Activated naive CD4-positive, alpha-beta T cell treated with anti-CD3 and anti-CD28 coated beads for 36 hours (primary cell): Measurements from ENCODE around the gene HLX. TPM values are rescaled to one million over a fixed set of nuclear protein-coding genes. Genes with fewer than 3 reads are reported as not detected.

Source experiments
- CTCF ChIA-PET: fragments of 350-600 bp; sonication (Branson Sonifier 250); formaldehyde crosslinking; loops from one replicate; lab custom pipeline; 2021; ENCODE audit warnings: antibody characterized with exemption; lab: Charles Lee
- DNase-seq: peaks from one replicate; pipeline ENCODE4 v3.0.0-alpha.2; 2020
- H3K27ac Mint-ChIP-seq: one replicate; pipeline ENCODE4 v1.8.0; 2021; ENCODE audit warnings: mild to moderate bottlenecking, mixed read lengths
- H3K27me3 Mint-ChIP-seq: one replicate; pipeline ENCODE4 v1.8.0; 2021; ENCODE audit warnings: low read depth, mixed read lengths
- H3K36me3 Mint-ChIP-seq: one replicate; pipeline ENCODE4 v1.8.0; 2021; ENCODE audit warnings: low read depth, mixed read lengths
- H3K4me1 Mint-ChIP-seq: one replicate; pipeline ENCODE4 v1.8.0; 2021; ENCODE audit warnings: low read depth, mixed read lengths
- H3K4me3 Mint-ChIP-seq: one replicate; pipeline ENCODE4 v1.8.0; 2021; ENCODE audit warnings: mild to moderate bottlenecking, moderate library complexity, mixed read lengths
- H3K9me3 Mint-ChIP-seq: one replicate; pipeline ENCODE4 v1.8.0; 2021; ENCODE audit warnings: mixed read lengths
- intact Hi-C: fragments of 100-400 bp; cut with micrococcal nuclease; formaldehyde crosslinking; loops from one replicate; pipeline ENCODE4 v1.15.1; 2023
- total RNA-seq, 2 experiments: library from RNA; stranded (reverse); gene quantifications; one replicate each; pipeline ENCODE4 v1.2.3, GENCODE V29; 2021

Gene HLX
- total RNA-seq, 2 experiments from 2014 or later = 0.12 TPM; not detected in 1

DNA sequence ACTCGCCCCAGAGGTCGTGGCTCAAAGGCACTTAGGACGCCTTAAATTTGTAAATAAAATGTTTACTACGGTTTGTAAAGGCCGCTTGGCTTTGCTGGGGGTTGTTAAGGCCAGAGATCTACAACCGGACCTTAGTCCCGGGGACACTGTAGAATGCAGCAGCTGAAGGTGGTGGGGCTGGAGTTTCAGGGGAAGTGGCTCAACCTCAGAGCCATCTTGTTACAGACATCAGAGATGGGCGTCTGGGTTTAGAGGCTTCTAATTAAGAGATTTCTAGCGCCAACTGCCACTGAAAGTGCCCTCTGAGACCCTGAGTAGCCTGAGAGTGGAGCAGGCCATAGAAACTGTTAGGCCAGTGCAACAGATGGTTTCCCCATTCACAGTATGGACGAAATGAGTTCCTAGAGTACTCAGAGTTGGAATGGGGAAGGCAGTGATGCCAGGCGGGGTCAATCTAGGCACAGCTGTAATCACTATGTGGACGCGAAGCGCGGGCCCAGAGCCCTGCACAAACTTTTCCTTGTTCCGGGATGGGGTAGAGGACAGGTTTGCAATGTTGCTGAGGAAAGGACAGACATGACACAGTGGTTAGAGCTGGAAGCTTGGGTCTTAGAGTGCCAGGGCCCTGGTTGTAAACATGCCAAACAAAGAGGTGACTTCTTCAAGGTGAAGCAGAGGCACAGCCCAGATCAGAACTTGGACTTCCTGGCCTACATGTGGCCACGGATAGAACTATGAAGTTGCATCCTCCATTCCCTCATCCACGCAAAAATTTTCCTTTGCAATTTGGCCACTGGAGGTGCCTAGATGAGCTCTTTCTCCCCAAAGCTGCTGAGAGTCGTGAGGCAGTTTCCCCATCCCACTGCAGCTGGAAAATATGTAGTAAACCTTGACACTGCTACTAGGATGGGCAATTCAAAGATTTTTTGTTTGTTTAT, 6.0 kb downstream of the HLX start:
- intact Hi-C loops = no loop called here
- no peak for DNase-seq
- H3K36me3 Mint-ChIP-seq = no peaks in the 10 kb centered on the region
- no peak overlapping the region for H3K4me3 Mint-ChIP-seq
- peaks cover 80% of the 10 kb centered on the region for H3K27me3 Mint-ChIP-seq
- CTCF ChIA-PET = no interaction called here
- no peak overlapping the region for H3K27ac Mint-ChIP-seq
- H3K4me1 Mint-ChIP-seq = peaks cover 12% of the 10 kb centered on the region
- H3K9me3 Mint-ChIP-seq = no peaks in the 10 kb centered on the region

DNA sequence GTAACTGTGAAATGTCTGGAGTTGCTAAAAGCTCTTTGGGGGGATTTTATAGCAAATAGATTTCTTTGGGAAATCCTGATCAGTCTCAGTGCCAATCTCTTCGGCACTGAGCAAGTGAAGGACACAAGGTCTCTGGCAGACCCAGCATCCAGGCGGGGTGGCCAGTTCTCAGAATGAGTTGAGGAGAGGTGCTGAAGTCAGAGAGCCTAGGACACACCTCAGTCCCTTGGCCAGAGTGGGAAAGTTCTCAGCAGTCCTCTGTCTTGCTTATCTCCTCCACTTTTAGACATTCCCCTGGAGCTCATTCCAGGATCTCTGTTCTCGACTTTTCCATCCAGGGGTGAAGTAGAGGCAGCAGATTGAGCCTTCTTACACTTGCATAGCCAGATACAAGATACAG, 6.7 kb downstream of the HLX start:
- peaks cover 5% of the 10 kb centered on the region for H3K4me1 Mint-ChIP-seq
- CTCF ChIA-PET = no interaction called here
- H3K36me3 Mint-ChIP-seq = no peaks in the 10 kb centered on the region
- H3K4me3 Mint-ChIP-seq = no peak overlapping the region
- no peak overlapping the region for H3K27ac Mint-ChIP-seq
- no peaks in the 10 kb centered on the region for H3K9me3 Mint-ChIP-seq
- peaks cover 80% of the 10 kb centered on the region for H3K27me3 Mint-ChIP-seq
- intact Hi-C loops = no loop called here
- DNase-seq = no peak

DNA sequence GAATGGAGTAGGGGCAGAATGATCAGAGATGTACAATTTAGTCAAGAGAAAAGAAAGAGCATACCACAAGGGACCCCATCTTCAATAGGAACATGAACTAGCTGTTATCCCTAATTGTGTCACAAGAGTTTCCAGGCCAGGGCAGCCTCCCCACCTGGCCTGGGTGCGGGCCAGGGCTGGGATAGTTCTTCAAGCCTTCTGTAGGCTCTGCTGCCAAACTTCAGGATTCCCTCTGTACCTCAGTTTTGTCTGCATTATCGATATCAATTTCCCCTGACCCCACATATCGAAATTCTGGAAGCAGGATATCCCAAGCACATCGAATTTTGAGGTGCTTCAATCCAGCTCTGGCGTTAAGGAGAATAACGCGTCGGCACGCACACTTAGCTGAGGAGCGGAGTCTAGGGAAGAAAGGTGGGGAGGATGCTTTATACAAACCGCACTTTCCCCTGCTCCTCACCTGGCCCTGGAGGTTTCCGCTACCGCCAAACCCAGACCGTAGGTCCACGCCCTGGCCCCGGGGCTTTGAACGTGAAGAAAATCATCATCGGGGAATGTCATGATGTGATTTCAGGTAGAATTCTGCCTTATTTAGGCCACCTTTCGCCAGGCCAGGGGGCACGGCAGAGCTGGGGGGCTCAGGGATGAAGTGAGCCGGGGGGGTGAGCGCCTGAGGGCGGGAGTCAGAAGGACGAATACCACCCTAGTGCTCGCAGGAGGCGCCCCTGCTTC, 7.4 kb downstream of the HLX start:
- H3K4me1 Mint-ChIP-seq = peaks cover 2% of the 10 kb centered on the region
- H3K27me3 Mint-ChIP-seq = peaks cover 80% of the 10 kb centered on the region
- no peaks in the 10 kb centered on the region for H3K36me3 Mint-ChIP-seq
- H3K27ac Mint-ChIP-seq = no peak overlapping the region
- H3K9me3 Mint-ChIP-seq = no peaks in the 10 kb centered on the region
- intact Hi-C loops = no loop called here
- CTCF ChIA-PET = no interaction called here
- no peak overlapping the region for H3K4me3 Mint-ChIP-seq
- DNase-seq = no peak

DNA sequence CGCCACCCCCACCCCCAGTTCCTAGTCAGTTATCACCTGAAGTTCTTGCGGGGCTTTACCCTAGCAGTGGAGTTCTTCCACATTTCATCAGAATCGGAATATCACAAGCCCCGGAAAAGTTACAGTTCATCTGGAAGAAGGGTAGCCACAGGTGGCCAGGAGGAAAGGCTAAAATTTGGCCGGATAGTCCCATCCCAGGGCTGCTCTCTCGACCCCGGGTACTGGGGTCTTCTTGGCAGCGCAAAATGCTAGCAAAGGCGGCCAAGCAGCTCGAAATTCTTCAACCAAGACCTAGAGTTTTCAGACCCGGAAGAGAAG, 7.9 kb downstream of the HLX start:
- Mint-ChIP-seq H3K27me3 (peaks cover 80% of the 10 kb centered on the region), H3K4me1 (peaks cover 3% of the 10 kb centered on the region), H3K9me3 (peaks cover under 1% of the 10 kb centered on the region), H3K36me3 (no peaks in the 10 kb centered on the region), H3K27ac (no peak overlapping the region), H3K4me3 (no peak overlapping the region)
- no peak for DNase-seq
- intact Hi-C loops = no loop called here
- CTCF ChIA-PET = no interaction called here

DNA sequence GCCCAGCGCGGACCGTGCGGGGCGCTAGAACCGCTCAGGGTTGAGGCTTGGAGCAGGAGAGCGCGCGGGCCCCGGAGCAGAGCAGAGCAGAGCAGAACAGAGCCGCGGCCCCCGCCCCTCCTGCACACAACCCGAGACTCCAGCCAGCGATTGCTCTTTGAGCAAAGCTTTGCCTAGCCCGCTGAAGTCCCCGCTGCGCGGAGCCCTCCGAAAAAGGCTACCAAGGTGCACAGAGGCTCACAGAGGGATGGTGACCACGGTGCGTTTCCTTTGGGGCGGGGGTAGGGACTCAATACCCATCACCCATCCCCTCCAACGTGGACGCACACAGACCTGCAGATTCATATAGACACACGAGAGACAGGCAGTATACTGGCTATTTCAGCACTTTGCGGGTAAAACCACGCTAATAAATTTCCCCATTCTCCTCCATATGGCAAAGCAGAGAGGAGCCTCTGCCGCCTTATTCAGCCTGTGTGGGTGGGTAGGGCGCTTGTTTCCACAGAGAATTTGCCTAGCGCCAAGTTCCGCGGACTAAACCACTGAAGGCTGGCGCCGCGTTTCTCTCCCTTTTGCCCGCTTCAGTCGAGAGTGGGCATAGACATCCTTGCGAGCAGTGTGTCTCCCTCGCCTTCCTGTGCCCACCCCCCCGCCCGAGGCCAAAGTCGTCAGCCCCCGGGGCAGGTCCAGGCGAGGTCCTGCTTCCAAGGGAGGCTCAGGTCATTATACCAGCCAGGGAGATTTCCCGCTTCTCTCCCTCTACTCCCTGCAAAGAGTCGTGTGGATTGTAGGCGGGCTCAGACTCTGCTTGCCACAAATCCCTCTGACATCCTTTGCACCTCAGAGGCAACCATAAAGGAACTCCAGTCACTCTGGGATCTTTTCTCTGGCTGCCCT, 8.5 kb downstream of the HLX start:
- Mint-ChIP-seq H3K36me3 (no peaks in the 10 kb centered on the region), H3K27me3 (peaks cover 82% of the 10 kb centered on the region), H3K4me1 (peaks cover 3% of the 10 kb centered on the region), H3K4me3 (no peak overlapping the region), H3K9me3 (peaks cover 1% of the 10 kb centered on the region), H3K27ac (no peak overlapping the region)
- CTCF ChIA-PET = interaction anchor here (0.5 kb wide), 1 partner anchor 558 kb away, joined by 3 read pairs; no protein-coding TSS in a partner anchor
- intact Hi-C loops = no loop called here
- no peak for DNase-seq

DNA sequence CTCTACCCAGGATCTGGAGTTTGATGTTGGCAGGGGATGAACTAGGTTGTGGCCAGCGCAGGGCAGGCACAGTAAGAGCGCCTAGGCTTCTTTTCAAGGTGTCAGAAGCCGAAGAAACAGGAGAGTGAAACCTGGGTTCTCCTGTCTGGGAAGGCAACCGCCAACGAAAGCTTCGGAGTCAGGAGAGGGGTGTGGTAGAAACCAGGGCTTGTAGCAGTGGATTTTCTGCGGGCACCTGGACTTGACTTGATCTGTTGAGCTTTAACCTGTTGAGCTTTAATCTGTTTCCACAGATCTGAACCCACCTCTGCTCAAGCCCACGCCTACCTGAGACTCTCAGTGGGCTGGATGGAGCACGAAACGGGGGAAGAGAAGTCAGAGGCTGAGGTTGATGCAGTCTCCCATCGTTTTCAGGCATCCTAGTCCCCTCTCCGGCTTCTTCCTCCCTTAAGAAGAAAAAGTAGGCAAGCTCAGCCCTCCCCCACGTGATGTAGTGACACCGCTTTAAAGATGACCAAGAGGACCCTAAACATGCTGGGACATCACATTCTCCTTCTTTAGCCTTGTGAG, 9.3 kb downstream of the HLX start:
- no peak for DNase-seq
- CTCF ChIA-PET = interaction anchor here (0.5 kb wide), 1 partner anchor 558 kb away, joined by 3 read pairs; no protein-coding TSS in a partner anchor
- Mint-ChIP-seq H3K27me3 (peaks cover 88% of the 10 kb centered on the region), H3K27ac (no peak overlapping the region), H3K4me1 (peaks cover 9% of the 10 kb centered on the region), H3K4me3 (no peak overlapping the region), H3K36me3 (no peaks in the 10 kb centered on the region), H3K9me3 (peaks cover 1% of the 10 kb centered on the region)
- intact Hi-C loops = no loop called here

DNA sequence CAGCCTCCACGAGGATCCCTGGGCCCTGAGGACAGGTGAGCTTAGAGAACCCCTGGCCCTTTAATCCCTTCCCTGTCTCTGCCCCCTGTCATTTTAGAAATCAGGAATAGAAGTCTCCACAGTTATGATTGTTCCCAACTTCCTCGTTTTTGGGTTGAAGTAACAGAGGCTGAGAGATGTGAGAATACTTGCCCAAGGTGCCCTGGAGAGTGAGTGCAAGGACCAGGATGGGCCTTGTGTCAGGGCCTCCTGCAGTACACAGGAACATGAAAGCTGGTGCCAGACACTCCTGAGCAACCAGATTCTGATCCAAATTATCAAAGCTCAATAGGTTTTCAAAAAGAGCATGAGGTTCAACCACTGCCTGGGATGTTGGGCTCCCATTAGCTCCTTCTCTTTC, 10.1 kb downstream of the HLX start:
- Mint-ChIP-seq H3K36me3 (no peaks in the 10 kb centered on the region), H3K27ac (no peak overlapping the region), H3K4me3 (no peak overlapping the region), H3K4me1 (peaks cover 14% of the 10 kb centered on the region), H3K27me3 (peaks cover 88% of the 10 kb centered on the region), H3K9me3 (peaks cover 1% of the 10 kb centered on the region)
- intact Hi-C loops = no loop called here
- CTCF ChIA-PET = no interaction called here
- no peak for DNase-seq

DNA sequence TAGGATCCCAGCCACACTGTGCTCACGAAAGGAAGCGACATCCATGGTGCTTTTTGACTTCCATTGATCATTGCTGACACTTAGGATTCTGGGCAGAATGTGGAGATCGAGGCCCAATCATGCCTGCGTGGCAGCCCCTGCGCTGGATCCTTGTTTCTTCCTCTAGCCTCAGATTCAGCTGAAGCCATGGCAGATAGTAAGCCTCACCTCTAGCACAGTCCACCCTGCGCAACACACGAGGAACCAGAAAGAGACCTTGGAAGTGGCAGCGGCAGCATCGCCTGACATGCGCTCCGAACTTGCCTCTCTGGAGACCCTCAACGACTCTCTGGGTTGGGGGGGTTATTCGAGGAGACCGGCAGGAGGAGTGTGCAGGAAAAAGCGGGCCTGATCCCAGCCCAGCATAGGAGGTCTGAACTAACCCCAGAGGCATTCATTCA, 10.6 kb downstream of the HLX start:
- Mint-ChIP-seq H3K4me1 (peaks cover 14% of the 10 kb centered on the region), H3K27ac (no peak overlapping the region), H3K36me3 (no peaks in the 10 kb centered on the region), H3K27me3 (peaks cover 90% of the 10 kb centered on the region), H3K4me3 (no peak overlapping the region), H3K9me3 (peaks cover 1% of the 10 kb centered on the region)
- no peak for DNase-seq
- intact Hi-C loops = no loop called here
- CTCF ChIA-PET = no interaction called here

DNA sequence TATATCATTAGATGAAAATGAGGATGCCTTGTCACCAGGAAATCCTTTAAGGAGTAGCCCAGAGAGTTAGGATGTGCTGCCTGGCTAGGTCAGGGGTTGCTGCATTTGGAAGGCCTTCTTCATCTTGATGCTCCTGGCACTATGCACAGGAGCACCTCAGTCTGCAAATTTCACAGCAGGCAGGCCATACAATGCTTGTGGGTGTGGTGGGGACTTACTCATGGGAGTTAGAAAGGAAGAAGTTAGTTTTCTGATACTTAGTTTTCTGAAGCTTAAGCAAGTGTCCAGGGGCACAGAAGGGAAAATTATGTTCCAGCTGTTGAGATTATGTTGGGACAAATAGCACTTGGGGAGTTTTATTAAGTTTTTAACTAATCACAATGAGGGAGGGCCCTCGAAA, 11.4 kb downstream of the HLX start:
- no peak overlapping the region for H3K27ac Mint-ChIP-seq
- H3K36me3 Mint-ChIP-seq = no peaks in the 10 kb centered on the region
- peaks cover 89% of the 10 kb centered on the region for H3K27me3 Mint-ChIP-seq
- CTCF ChIA-PET = no interaction called here
- no peak overlapping the region for H3K4me3 Mint-ChIP-seq
- peaks cover 14% of the 10 kb centered on the region for H3K4me1 Mint-ChIP-seq
- intact Hi-C loops = no loop called here
- no peak for DNase-seq
- peaks cover 1% of the 10 kb centered on the region for H3K9me3 Mint-ChIP-seq

DNA sequence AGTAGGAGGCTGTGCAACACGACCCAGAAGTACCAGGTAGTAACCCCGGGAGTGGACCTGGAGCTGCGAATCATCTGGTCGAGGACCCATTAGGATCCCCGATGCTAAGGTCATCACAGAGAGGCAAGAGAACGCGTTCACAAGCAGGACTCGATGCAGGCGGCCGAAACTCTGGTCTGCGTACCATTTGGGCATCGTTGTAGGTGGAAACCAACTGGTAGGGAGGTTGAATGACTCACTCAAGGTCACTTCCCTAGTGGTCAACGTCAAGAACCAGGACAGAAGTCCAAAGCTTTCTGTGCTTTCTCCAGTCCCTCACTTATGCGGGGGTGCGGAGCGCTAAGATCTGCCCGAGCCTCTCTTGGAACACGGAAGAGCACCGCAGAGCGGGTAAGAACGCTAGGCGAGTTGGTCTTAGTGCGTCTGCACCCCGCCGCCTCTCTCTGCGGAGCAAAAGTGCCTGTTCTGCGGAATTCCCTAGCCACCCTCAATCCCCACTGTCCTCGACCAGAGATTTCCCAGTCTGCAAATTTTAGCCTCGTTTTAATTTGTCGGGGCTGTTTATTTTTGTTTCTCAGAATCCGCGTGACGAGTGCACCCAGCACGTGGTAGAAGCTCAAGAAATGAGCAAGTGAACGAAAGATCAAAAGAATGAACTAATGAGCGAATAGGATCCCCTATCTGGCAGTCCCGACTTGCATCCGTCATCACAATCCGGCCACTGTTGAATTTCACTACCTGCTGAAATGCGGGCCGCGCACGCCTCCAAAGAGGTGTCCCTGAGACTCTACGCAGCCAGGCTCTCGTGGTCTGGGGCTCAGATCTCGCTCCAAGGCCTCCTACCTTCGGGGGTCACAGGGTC, 12.2 kb downstream of the HLX start:
- intact Hi-C loops = loop anchor here (2.0 kb wide), 1 partner anchor 13 kb away; the partner anchor contains the start of gene HLX

DNA sequence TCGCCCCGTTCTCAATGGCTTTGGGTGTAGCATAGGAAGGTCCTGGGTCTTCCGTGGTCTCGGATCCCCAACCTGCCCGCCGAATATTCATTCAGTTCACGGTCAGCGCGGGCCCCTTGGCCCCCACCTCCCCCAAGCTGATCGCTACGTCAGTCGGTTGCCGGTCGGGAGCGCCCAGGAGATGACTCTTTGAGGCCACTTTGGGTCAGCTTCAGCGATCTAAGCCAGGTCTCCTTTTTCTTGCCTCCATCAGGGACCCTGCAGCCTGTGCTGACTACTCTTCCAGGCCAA, 12.8 kb downstream of the HLX start:
- Mint-ChIP-seq H3K27ac (no peak overlapping the region), H3K9me3 (peaks cover 3% of the 10 kb centered on the region), H3K4me3 (no peak overlapping the region), H3K4me1 (peaks cover 14% of the 10 kb centered on the region), H3K27me3 (peaks cover 82% of the 10 kb centered on the region), H3K36me3 (no peaks in the 10 kb centered on the region)
- CTCF ChIA-PET = interaction anchor here (0.6 kb wide), 1 partner anchor 9 kb away, joined by 3 read pairs; no protein-coding TSS in a partner anchor
- intact Hi-C loops = loop anchor here (2.0 kb wide), 1 partner anchor 13 kb away; the partner anchor contains the start of gene HLX
- DNase-seq = no peak

More for the DNA sequence above, 12.2 kb downstream of the HLX start:
- peaks cover 87% of the 10 kb centered on the region for H3K27me3 Mint-ChIP-seq
- CTCF ChIA-PET = no interaction called here
- DNase-seq = no peak
- no peak overlapping the region for H3K27ac Mint-ChIP-seq
- H3K36me3 Mint-ChIP-seq = no peaks in the 10 kb centered on the region
- H3K4me1 Mint-ChIP-seq = peaks cover 14% of the 10 kb centered on the region
- H3K9me3 Mint-ChIP-seq = peaks cover 3% of the 10 kb centered on the region
- no peak overlapping the region for H3K4me3 Mint-ChIP-seq
